GM12872 (cell line): ENCODE results near the gene USP6NL.

Experiments used
- CTCF ChIP-seq: IDR thresholded peaks from 3 replicates; pipeline ENCODE4 v1.5.1; 2011; ENCODE audit warnings: low read depth, mild to moderate bottlenecking, low read length, moderate library complexity; ENCODE audit not compliant: insufficient read depth

The USP6NL gene

GRCh38 chr10:11631291-11631690, 19.8 kb upstream of the USP6NL start:
- no peak for TF ChIP-seq CTCF

GRCh38 chr10:11629731-11630130, 18.3 kb upstream of the USP6NL start:
- no peak for TF ChIP-seq CTCF

GRCh38 chr10:11626071-11626470, 14.6 kb upstream of the USP6NL start:
- TF ChIP-seq CTCF = no peak

- no peak for TF ChIP-seq CTCF
These were observed 13.7 kb upstream of the USP6NL start for GRCh38 chr10:11625019-11625735.

- no peak for TF ChIP-seq CTCF
These were observed 5.8 kb upstream of the USP6NL start for GRCh38 chr10:11617233-11617632.

- no peak for TF ChIP-seq CTCF
These were observed 4.6 kb upstream of the USP6NL start for GRCh38 chr10:11616021-11616420.

- TF ChIP-seq CTCF = no peak
These were observed 3.9 kb upstream of the USP6NL start for GRCh38 chr10:11615396-11615795.
